Uterus (tissue), 2 donors: ENCODE measurements around the gene LRIT1.

Experiments
- POLR2A ChIP-seq, 2 donors: fragments of 450-650 bp; IDR thresholded peaks; one replicate each; pipeline ENCODE4 v1.6.1; 2016; ENCODE audit warnings: antibody characterized with exemption in 2 of 2, mild to moderate bottlenecking in 1 of 2, moderate library complexity in 1 of 2
- TF ChIP-seq, protein P1 (sequence below), 4 experiments: fragments of 200-600 bp in 2 of 4; fragments of 450-650 bp in 2 of 4; sonication (generic) in 2 of 4; IDR thresholded peaks; one replicate each; pipeline ENCODE4 v1.5.1; 2016 to 2019; ENCODE audit warnings: antibody characterized with exemption in 4 of 4, mild to moderate bottlenecking in 2 of 4, moderate library complexity in 1 of 4

DNA sequence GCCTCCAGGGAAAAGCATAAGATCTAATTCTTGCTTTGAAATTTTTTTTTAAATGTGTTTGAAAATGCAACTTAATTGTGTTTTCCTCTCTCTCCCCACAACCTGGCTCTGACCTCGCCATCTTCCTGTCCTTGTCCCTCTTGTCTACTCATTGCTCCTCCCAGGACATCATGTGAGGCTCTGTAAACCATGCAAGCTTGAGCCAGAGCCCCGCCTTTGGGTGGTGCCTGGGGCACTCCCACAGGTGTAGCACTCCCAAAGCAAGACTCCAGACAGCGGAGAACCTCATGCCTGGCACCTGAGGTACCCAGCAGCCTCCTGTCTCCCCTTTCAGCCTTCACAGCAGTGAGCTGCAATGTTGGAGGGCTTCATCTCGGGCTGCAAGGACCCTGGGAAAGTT is 56.8 kb downstream of the LRIT1 start:
- TF ChIP-seq, protein P1, sequence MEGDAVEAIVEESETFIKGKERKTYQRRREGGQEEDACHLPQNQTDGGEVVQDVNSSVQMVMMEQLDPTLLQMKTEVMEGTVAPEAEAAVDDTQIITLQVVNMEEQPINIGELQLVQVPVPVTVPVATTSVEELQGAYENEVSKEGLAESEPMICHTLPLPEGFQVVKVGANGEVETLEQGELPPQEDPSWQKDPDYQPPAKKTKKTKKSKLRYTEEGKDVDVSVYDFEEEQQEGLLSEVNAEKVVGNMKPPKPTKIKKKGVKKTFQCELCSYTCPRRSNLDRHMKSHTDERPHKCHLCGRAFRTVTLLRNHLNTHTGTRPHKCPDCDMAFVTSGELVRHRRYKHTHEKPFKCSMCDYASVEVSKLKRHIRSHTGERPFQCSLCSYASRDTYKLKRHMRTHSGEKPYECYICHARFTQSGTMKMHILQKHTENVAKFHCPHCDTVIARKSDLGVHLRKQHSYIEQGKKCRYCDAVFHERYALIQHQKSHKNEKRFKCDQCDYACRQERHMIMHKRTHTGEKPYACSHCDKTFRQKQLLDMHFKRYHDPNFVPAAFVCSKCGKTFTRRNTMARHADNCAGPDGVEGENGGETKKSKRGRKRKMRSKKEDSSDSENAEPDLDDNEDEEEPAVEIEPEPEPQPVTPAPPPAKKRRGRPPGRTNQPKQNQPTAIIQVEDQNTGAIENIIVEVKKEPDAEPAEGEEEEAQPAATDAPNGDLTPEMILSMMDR (IDR thresholded peaks at IDR 0.05) = no peak
- no peak for TF ChIP-seq POLR2A (IDR thresholded peaks at IDR 0.05)
